Fibroblast of skin of left biceps (primary cell): Measurements from ENCODE around the gene DGCR6.
"Not testable (repeated sequence)": the region's sequence is repeated elsewhere in the genome, so short reads cannot be mapped to it uniquely, and the experiment has no call there.

Source experiments
- DNase-seq, 2 experiments: peaks; one replicate each; pipeline ENCODE4 v3.0.0-alpha.2; 2013; ENCODE audit warnings: low read depth in 2 of 2

DGCR6 gene

GRCh38 chr22:18960166-18960820, 54.2 kb downstream of the DGCR6 start:
- not testable (repeated sequence) for DNase-seq

DNA sequence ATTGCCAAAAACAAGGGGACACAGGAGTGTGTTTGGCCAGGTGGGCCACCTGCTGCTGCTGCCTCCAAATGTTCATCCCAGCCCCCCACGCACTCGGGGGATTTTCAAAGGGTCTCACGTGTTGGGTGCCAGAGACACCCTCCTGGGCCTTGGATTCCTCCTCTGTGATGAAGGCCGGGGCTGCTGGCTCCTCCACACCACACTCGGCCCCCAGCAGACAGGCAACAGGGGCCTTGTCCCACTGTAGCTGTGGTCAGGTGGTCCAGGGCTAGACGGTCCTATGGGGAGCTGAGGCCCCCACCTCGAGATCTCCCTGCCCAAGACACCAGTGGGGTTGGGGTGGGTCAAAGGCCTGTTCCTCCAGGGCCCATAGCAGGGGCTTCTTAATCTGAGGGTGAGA, 55.1 kb downstream of the DGCR6 start:
- not testable (repeated sequence) for DNase-seq
